Gastroesophageal sphincter (tissue), 3 donors: ENCODE results near the gene FLOT2.

Source experiments
- CTCF ChIP-seq, 4 experiments: fragments of 200-600 bp in 2 of 4; fragments of 450-650 bp in 2 of 4; sonication (generic) in 1 of 4; IDR thresholded peaks; one replicate each; pipeline ENCODE4 v1.5.1; 2017 to 2019; ENCODE audit warnings: antibody characterized with exemption in 4 of 4, mild to moderate bottlenecking in 2 of 4, moderate library complexity in 2 of 4
- EP300 ChIP-seq: sonication (generic); formaldehyde crosslinking; IDR thresholded peaks from one replicate; pipeline ENCODE4 v1.6.1; 2017; ENCODE audit warnings: antibody characterized with exemption, mild to moderate bottlenecking
- POLR2AphosphoS5 ChIP-seq: sonication (generic); formaldehyde crosslinking; IDR thresholded peaks from one replicate; pipeline ENCODE4 v1.6.1; 2017; ENCODE audit warnings: antibody characterized with exemption

- TF ChIP-seq CTCF (IDR thresholded peaks at IDR 0.05) (no peak), EP300 (no peak), POLR2AphosphoS5 (no peak)
These were observed 13.0 kb upstream of the FLOT2 start for GRCh38 chr17:28910534-28910933.
